HL-60 (cell line): ENCODE measurements around the gene VDR.

Source experiments
- DNase-seq, 2 experiments: peaks; one replicate each; pipeline ENCODE4 v3.0.0-alpha.2; 2010 to 2020; ENCODE audit warnings: low read depth in 1 of 2, low spot score in 1 of 2
- H3K27ac ChIP-seq: fragments of 250-450 bp; sonication (Bioruptor Pico); replicated peaks from 2 replicates; pipeline ENCODE4 v1.5.1; 2020; ENCODE audit warnings: mild to moderate bottlenecking, moderate library complexity
- H3K27me3 ChIP-seq: fragments of 250-450 bp; sonication (Bioruptor Pico); 2 replicates; pipeline ENCODE4 v1.5.1; 2021; ENCODE audit warnings: mild to moderate bottlenecking, moderate library complexity; ENCODE audit not compliant: insufficient read depth, poor library complexity, severe bottlenecking
- H3K4me3 ChIP-seq: replicated peaks from 2 replicates; pipeline ENCODE4 v1.5.1; 2011; ENCODE audit warnings: mild to moderate bottlenecking, control low read depth, low read length; ENCODE audit not compliant: insufficient read depth
- GABPA ChIP-seq: IDR thresholded peaks from 2 replicates; pipeline ENCODE4 v1.6.1; 2012; ENCODE audit warnings: low read depth
- POLR2AphosphoS5 ChIP-seq: IDR thresholded peaks from 2 replicates; pipeline ENCODE4 v1.6.1; 2012; ENCODE audit warnings: low read depth
- SPI1 ChIP-seq: IDR thresholded peaks from 2 replicates; pipeline ENCODE4 v1.6.1; 2012; ENCODE audit warnings: low read depth, mild to moderate bottlenecking, borderline replicate concordance
- TF ChIP-seq, protein P1 (sequence below): IDR thresholded peaks from one replicate; pipeline ENCODE4 v1.5.1; 2011; ENCODE audit warnings: low read length, control low read depth, inconsistent platforms; ENCODE audit not compliant: insufficient read depth
- TF ChIP-seq, protein P2 (sequence below): IDR thresholded peaks from 2 replicates; pipeline ENCODE4 v1.6.1; 2012; ENCODE audit warnings: low read depth; ENCODE audit not compliant: insufficient replicate concordance

VDR gene

DNA sequence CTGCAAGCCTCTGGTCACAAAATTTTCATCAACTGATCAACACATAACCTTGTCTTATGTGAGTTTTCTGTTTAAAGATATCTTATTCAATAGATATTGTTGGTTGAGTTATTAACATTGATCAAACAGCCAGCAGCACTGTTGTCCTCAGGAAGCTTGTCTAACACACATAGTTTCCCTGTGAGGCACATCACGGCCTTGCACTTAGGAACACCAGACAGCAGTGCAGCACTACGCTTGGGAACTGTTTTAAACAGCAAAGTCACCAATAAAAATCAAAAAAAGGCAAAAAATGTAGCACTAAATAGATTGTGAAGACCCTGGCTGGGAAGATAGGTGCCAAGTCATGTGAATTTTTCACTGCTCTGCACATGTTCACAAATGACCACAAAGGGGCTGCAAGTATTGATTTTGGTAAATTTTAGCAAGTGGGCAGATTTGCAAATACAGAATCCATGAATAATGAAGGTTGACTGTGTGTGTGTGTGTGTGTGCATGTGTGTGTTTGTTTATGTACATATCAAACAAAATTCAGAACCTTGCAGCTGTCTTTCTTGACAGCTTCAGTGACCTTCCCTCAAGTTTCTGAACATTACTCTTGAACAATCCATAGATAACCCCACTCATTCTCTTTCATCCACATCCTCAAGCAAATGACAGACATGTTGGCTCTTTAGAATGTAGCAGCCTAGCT is 28.9 kb downstream of the VDR start:
- no peak for DNase-seq
- Histone ChIP-seq H3K4me3 (no peak overlapping the region), H3K27me3 (no peaks in the 10 kb centered on the region), H3K27ac (no peak overlapping the region)
- TF ChIP-seq, protein P1, sequence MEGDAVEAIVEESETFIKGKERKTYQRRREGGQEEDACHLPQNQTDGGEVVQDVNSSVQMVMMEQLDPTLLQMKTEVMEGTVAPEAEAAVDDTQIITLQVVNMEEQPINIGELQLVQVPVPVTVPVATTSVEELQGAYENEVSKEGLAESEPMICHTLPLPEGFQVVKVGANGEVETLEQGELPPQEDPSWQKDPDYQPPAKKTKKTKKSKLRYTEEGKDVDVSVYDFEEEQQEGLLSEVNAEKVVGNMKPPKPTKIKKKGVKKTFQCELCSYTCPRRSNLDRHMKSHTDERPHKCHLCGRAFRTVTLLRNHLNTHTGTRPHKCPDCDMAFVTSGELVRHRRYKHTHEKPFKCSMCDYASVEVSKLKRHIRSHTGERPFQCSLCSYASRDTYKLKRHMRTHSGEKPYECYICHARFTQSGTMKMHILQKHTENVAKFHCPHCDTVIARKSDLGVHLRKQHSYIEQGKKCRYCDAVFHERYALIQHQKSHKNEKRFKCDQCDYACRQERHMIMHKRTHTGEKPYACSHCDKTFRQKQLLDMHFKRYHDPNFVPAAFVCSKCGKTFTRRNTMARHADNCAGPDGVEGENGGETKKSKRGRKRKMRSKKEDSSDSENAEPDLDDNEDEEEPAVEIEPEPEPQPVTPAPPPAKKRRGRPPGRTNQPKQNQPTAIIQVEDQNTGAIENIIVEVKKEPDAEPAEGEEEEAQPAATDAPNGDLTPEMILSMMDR = no peak
- TF ChIP-seq GABPA (no peak), POLR2AphosphoS5 (no peak), SPI1 (no peak)
- TF ChIP-seq, protein P2, sequence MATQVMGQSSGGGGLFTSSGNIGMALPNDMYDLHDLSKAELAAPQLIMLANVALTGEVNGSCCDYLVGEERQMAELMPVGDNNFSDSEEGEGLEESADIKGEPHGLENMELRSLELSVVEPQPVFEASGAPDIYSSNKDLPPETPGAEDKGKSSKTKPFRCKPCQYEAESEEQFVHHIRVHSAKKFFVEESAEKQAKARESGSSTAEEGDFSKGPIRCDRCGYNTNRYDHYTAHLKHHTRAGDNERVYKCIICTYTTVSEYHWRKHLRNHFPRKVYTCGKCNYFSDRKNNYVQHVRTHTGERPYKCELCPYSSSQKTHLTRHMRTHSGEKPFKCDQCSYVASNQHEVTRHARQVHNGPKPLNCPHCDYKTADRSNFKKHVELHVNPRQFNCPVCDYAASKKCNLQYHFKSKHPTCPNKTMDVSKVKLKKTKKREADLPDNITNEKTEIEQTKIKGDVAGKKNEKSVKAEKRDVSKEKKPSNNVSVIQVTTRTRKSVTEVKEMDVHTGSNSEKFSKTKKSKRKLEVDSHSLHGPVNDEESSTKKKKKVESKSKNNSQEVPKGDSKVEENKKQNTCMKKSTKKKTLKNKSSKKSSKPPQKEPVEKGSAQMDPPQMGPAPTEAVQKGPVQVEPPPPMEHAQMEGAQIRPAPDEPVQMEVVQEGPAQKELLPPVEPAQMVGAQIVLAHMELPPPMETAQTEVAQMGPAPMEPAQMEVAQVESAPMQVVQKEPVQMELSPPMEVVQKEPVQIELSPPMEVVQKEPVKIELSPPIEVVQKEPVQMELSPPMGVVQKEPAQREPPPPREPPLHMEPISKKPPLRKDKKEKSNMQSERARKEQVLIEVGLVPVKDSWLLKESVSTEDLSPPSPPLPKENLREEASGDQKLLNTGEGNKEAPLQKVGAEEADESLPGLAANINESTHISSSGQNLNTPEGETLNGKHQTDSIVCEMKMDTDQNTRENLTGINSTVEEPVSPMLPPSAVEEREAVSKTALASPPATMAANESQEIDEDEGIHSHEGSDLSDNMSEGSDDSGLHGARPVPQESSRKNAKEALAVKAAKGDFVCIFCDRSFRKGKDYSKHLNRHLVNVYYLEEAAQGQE = no peak

DNA sequence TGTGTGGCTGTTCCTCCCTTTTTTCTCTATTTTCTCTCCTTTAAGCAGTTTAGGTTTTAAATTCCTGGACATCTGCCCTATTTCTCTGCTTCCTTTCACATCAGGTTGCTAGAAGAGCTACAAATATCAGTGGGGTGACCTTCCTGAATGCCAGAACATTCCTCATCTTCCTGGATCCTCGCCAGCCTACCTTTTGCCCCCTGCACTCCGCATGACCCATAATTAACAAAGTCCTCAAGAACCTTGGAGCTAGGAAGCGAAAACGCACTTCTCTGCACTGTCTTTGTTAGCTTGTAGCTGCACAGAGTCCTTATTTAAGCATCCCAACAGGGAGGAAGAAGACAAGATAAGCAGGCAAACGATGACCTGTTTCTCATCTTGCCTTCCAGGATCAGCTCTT is 30.5 kb downstream of the VDR start:
- DNase-seq = no peak
- Histone ChIP-seq H3K27me3 (no peaks in the 10 kb centered on the region), H3K4me3 (no peak overlapping the region), H3K27ac (no peak overlapping the region)
- no peak for TF ChIP-seq GABPA
- TF ChIP-seq, protein P2 = no peak
- TF ChIP-seq POLR2AphosphoS5 = no peak
- TF ChIP-seq, protein P1 = no peak
- no peak for TF ChIP-seq SPI1

DNA sequence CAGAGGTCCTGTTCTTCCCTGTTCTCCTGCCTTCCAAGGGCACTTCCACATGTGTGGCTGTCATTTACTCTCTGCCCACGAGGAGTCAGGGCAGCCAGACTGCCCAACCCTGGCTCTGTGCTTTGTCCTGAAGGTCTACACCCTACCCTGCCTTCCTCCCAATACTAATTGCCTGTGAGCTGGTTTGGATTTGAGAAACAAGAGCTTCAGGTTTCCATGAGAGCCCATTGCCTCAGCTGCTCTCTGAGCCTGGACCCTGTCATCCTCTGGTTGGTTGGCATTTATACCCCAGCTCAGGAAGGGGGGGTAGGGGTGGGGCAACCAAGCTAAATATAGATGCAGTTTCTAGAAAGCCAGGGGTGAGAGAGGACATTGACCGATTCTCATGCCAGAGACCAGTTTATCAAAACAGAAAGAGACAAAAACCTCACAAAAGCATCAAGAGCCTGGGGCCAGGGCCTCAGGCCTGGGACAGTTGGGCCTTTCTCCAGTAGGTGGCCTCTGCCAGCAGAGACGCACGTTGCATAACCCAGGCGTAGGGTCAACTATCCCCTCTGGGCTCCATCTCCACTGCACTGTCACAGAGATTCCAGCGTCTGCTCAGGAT is 34.5 kb downstream of the VDR start:
- H3K27me3 ChIP-seq = no peaks in the 10 kb centered on the region
- no peak for DNase-seq
- TF ChIP-seq GABPA = no peak
- TF ChIP-seq, protein P1 = peak; percentile 12
- no peak overlapping the region for H3K27ac ChIP-seq
- H3K4me3 ChIP-seq = no peak overlapping the region

DNA sequence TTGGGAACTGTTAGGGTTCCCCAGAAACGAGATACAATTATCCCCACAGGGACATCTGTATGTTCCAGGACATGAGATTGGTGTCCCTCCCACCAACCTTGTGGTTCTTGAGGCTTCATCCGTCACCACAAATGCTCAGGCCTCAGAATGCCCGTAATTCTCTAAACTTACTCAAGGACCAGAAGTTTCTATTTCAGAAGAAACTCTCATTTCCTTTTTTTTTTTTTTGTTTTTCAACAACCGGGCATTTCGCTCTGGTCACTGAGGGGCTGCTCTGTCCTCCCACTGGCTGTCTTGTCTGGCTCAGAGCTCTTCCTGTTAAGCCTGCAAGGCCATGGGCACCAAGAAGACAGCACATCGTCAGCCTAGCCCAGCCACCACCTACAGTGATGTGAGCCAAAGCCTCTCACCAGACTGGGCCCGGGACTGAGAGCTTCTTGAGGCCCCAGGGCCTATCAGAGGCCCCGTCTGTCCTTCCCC is 36.2 kb downstream of the VDR start:
- TF ChIP-seq, protein P1 = no peak
- no peak for TF ChIP-seq GABPA
- TF ChIP-seq, protein P2 = no peak
- peak; percentile 52 for TF ChIP-seq POLR2AphosphoS5
- 0 out of 2 replicates have a peak, but pooled peaks have one; percentile 3 for TF ChIP-seq SPI1
- no peaks in the 10 kb centered on the region for H3K27me3 ChIP-seq
- no peak overlapping the region for H3K4me3 ChIP-seq
- no peak overlapping the region for H3K27ac ChIP-seq
- DNase-seq = peak; percentile 39 to 56
